Measurements from ENCODE around the gene ATP11B. TPM values are rescaled to one million over a fixed set of nuclear protein-coding genes. Genes with fewer than 3 reads are reported as not detected.

ATP11B gene
- total and polyA plus RNA-seq, 9 of the 15 experiments (the other 6 are each of a cell fraction or from before 2014, with no cell fraction given) = 11.9 to 68.7 (median 41.8) TPM

GRCh38 chr3:182937293-182938051 lies 144.2 kb downstream of the ATP11B start (continued):
- TF ChIP-seq ZNF318 (IDR thresholded peaks at IDR 0.05; ENCODE audit: borderline replicate concordance in 1 of 2, low read depth in 1 of 2) = peak in 1 of 2 experiments; percentile 35; a peak in 1 of 4 replicates
- TF ChIP-seq SMARCB1 (IDR thresholded peaks at IDR 0.05; ENCODE audit: insufficient read length, low read depth) = peak; percentile 29
- peak; percentile 97 for TF ChIP-seq PML (IDR thresholded peaks at IDR 0.05; ENCODE audit: low read length)
- TF ChIP-seq POLR3A (IDR thresholded peaks at IDR 0.05; ENCODE audit: borderline replicate concordance, extremely low read depth, insufficient read depth, insufficient read length) = no peak
- TF ChIP-seq ETV6 (IDR thresholded peaks at IDR 0.05; ENCODE audit: borderline replicate concordance in 1 of 2, low read depth in 2 of 2, low read length in 1 of 2) = peak in 1 of 2 experiments; percentile 81; a peak in 2 of 4 replicates
- no peak for TF ChIP-seq ETV6 (CRISPR knock-in tag; IDR thresholded peaks at IDR 0.05; ENCODE audit: borderline replicate concordance)
- TF ChIP-seq GABPA (tag; conservative IDR thresholded peaks at IDR 0.05; ENCODE audit: low read depth) = peak; percentile 76
- no peak for TF ChIP-seq ZNF518B (CRISPR knock-in tag; IDR thresholded peaks at IDR 0.05)
- TF ChIP-seq MEIS2 (IDR thresholded peaks at IDR 0.05; ENCODE audit: partially characterized antibody) = peak; percentile 73
- TF ChIP-seq POLR2B (IDR thresholded peaks at IDR 0.05; ENCODE audit: low read depth, partially characterized antibody) = peak; percentile 39
- 0 out of 2 replicates have a peak, but pooled peaks have one; percentile 12 for TF ChIP-seq ATF3 (IDR thresholded peaks at IDR 0.05)
- TF ChIP-seq ATF3 (CRISPR knock-in tag; conservative IDR thresholded peaks at IDR 0.05) = no peak
- TF ChIP-seq ZNF511 (CRISPR knock-in tag; IDR thresholded peaks at IDR 0.05) = no peak
